Fibroblast of pulmonary artery (primary cell): ENCODE data around the gene C2CD2L.

ENCODE experiments used
- DNase-seq: peaks from one replicate; pipeline ENCODE4 v3.0.0-alpha.2; 2010; ENCODE audit warnings: low read depth
- H3K4me3 ChIP-seq: replicated peaks from 2 replicates; pipeline ENCODE4 v1.5.1; 2011; ENCODE audit warnings: low read depth, mild to moderate bottlenecking, control low read depth, low read length, moderate library complexity
- CTCF ChIP-seq: IDR thresholded peaks from 2 replicates; pipeline ENCODE4 v1.5.1; 2011; ENCODE audit warnings: mild to moderate bottlenecking, control low read depth, low read length, inconsistent platforms; ENCODE audit errors: missing control alignments

C2CD2L gene

GRCh38 chr11:119116601-119117000, 9.5 kb downstream of the C2CD2L start:
- H3K4me3 ChIP-seq = no peak overlapping the region
- no peak for DNase-seq
- no peak for TF ChIP-seq CTCF

GRCh38 chr11:119117004-119117706, 10.0 kb downstream of the C2CD2L start:
- no peak for TF ChIP-seq CTCF
- no peak overlapping the region for H3K4me3 ChIP-seq
- DNase-seq = no peak

- no peak overlapping the region for H3K4me3 ChIP-seq
- no peak for TF ChIP-seq CTCF
- DNase-seq = no peak
Observed at GRCh38 chr11:119118227-119118626, 11.1 kb downstream of the C2CD2L start.

GRCh38 chr11:119118946-119119345, 11.8 kb downstream of the C2CD2L start:
- no peak overlapping the region for H3K4me3 ChIP-seq
- no peak for DNase-seq
- no peak for TF ChIP-seq CTCF

GRCh38 chr11:119120639-119121007, 13.5 kb downstream of the C2CD2L start:
- H3K4me3 ChIP-seq = peak overlapping the region; percentile 71
- no peak for TF ChIP-seq CTCF
- peak; percentile 28 for DNase-seq

- TF ChIP-seq CTCF = no peak
- DNase-seq = peak; percentile 99
- H3K4me3 ChIP-seq = peak within 1 kb of the TSS; percentile 71
Observed at GRCh38 chr11:119121008-119121810, 14.1 kb downstream of the C2CD2L start, which contains the start of gene HINFP. Gene HINFP (plus strand): TSS chr11:119121580. CDS start chr11:119126945, 5,365 bp downstream.
